AG08395 (cell line): ENCODE measurements around the gene HECTD4.

ENCODE experiments used
- DNase-seq: peaks from one replicate; pipeline ENCODE4 v3.0.0; 2012; ENCODE audit warnings: mixed read lengths, low spot score

The HECTD4 gene

GRCh38 chr12:112207397-112207924 is 174.8 kb downstream of the HECTD4 start:
- DNase-seq, result no peak

GRCh38 chr12:112206944-112207343 is 175.3 kb downstream of the HECTD4 start:
- no peak for DNase-seq

GRCh38 chr12:112199136-112199535 is 183.1 kb downstream of the HECTD4 start:
- no peak for DNase-seq

- peak; percentile 63 for DNase-seq
These were observed 184.0 kb downstream of the HECTD4 start for GRCh38 chr12:112198120-112198733.

- DNase-seq, result no peak
These were observed 185.9 kb downstream of the HECTD4 start for GRCh38 chr12:112196196-112196875.

- no peak for DNase-seq
These were observed 187.5 kb downstream of the HECTD4 start for GRCh38 chr12:112194601-112195247.

GRCh38 chr12:112192475-112192874 is 189.8 kb downstream of the HECTD4 start:
- DNase-seq, result no peak

- DNase-seq, result no peak
These were observed 190.3 kb downstream of the HECTD4 start for GRCh38 chr12:112191840-112192321.

GRCh38 chr12:112191201-112191600 is 191.0 kb downstream of the HECTD4 start:
- no peak for DNase-seq

GRCh38 chr12:112190231-112191025 is 191.8 kb downstream of the HECTD4 start:
- DNase-seq, result no peak

GRCh38 chr12:112188130-112188830 is 194.0 kb downstream of the HECTD4 start:
- no peak for DNase-seq

- no peak for DNase-seq
These were observed 196.9 kb downstream of the HECTD4 start for GRCh38 chr12:112185093-112185923.

- DNase-seq, result no peak
These were observed 198.0 kb downstream of the HECTD4 start for GRCh38 chr12:112184056-112184887.

GRCh38 chr12:112183141-112184021 is 198.8 kb downstream of the HECTD4 start:
- peak; percentile 51 for DNase-seq

- DNase-seq, result no peak
These were observed 199.7 kb downstream of the HECTD4 start for GRCh38 chr12:112182499-112182898.

- DNase-seq, result no peak
These were observed 201.8 kb downstream of the HECTD4 start for GRCh38 chr12:112180422-112180821.

GRCh38 chr12:112179916-112180315 is 202.3 kb downstream of the HECTD4 start:
- no peak for DNase-seq

- no peak for DNase-seq
These were observed 202.9 kb downstream of the HECTD4 start for GRCh38 chr12:112179341-112179740.

GRCh38 chr12:112178796-112179195 is 203.4 kb downstream of the HECTD4 start:
- no peak for DNase-seq
